HCT116 (cell line): ENCODE results near the gene PCCA. TPM values are rescaled to one million over a fixed set of nuclear protein-coding genes. Genes with fewer than 3 reads are reported as not detected.

ENCODE experiments used
- ATAC-seq: fragments of 200-7000 bp; cut with Tn5 transposase; 2 replicates; pipeline ENCODE4 v1.9.1; 2020; ENCODE audit warnings: mild to moderate bottlenecking, moderate library complexity
- BruUV-seq: library from RNA; stranded (reverse); fragments of 400-500 nt; replicated peaks from 2 replicates; lab custom pipeline; 2021; lab: Mats Ljungman, UMichigan
- CTCF ChIA-PET: fragments of 300-600 bp; sonication (Branson Sonifier 250); formaldehyde crosslinking; loops from one replicate; lab custom pipeline; 2021; ENCODE audit warnings: antibody characterized with exemption; lab: Charles Lee
- POLR2A ChIA-PET: fragments of 300-600, 350-600 bp; sonication (Branson Sonifier 250); formaldehyde crosslinking; loops from one replicate; lab custom pipeline; 2021; ENCODE audit warnings: antibody characterized with exemption; lab: Charles Lee
- RAD21 ChIA-PET, 2 experiments: fragments of 300-600 bp; sonication (Branson Sonifier 250); formaldehyde crosslinking; loops; one replicate each; lab custom pipeline; 2023; ENCODE audit warnings: low total read pairs in 2 of 2; ENCODE audit not compliant: uncharacterized antibody in 2 of 2, unreplicated experiment in 2 of 2, low non-redundant PET in 1 of 2; lab: Charles Lee
- DNase-seq: peaks from one replicate; pipeline ENCODE4 v3.0.0-alpha.2; 2010; ENCODE audit warnings: low read depth, low spot score
- H2AFZ ChIP-seq: fragments of 200-600 bp; shearing (Covaris generic), sonication (generic); 2 replicates; pipeline ENCODE4 v1.6.1; 2017; ENCODE audit warnings: low read depth, mixed run types, mixed read lengths, antibody characterized with exemption, low read length; ENCODE audit not compliant: poor library complexity, severe bottlenecking
- H3K27ac ChIP-seq: 2 replicates; pipeline ENCODE4 v1.5.1; 2012; ENCODE audit warnings: low read depth, low read length
- H3K27me3 ChIP-seq: fragments of 200-600 bp; sonication (generic); 2 replicates; pipeline ENCODE4 v1.6.1; 2016; ENCODE audit warnings: mixed run types, low read length, mixed read lengths; ENCODE audit not compliant: insufficient read depth
- H3K36me3 ChIP-seq, 2 experiments: fragments of 200-500 bp in 1 of 2; fragments of 200-600 bp in 1 of 2; sonication (Bioruptor generic) in 1 of 2; sonication (generic) in 1 of 2; 2 replicates each; pipeline versions ENCODE4 v1.5.1 to v1.6.1; 2014 to 2016; ENCODE audit warnings: low read length in 2 of 2, inconsistent platforms in 1 of 2, mixed read lengths in 1 of 2, mixed run types in 1 of 2; ENCODE audit not compliant: insufficient read depth in 2 of 2, control insufficient read depth in 1 of 2
- H3K4me1 ChIP-seq, 2 experiments: fragments of 200-600 bp in 1 of 2; sonication (generic) in 1 of 2; 2 replicates each; pipeline versions ENCODE4 v1.5.1 to v1.6.1; 2012 to 2017; ENCODE audit warnings: low read length in 2 of 2, inconsistent platforms in 1 of 2, mild to moderate bottlenecking in 1 of 2, mixed read lengths in 1 of 2, mixed run types in 1 of 2, moderate library complexity in 1 of 2; ENCODE audit not compliant: insufficient read depth in 2 of 2, control insufficient read depth in 1 of 2
- H3K4me2 ChIP-seq: fragments of 200-600 bp; sonication (generic); 2 replicates; pipeline ENCODE4 v1.6.1; 2017; ENCODE audit warnings: mixed run types, low read length, mixed read lengths
- H3K4me3 ChIP-seq, 2 experiments: fragments of 200-600 bp in 1 of 2; sonication (generic) in 1 of 2; replicated peaks in 1 of 2; 2 replicates each; pipeline ENCODE4 v1.5.1; 2011 to 2016; ENCODE audit warnings: low read length in 2 of 2, control low read depth in 1 of 2, low read depth in 1 of 2, mild to moderate bottlenecking in 1 of 2, mixed read lengths in 1 of 2, mixed run types in 1 of 2
- H3K79me2 ChIP-seq: fragments of 200-600 bp; sonication (generic); 2 replicates; pipeline ENCODE4 v1.6.1; 2017; ENCODE audit warnings: mild to moderate bottlenecking, mixed run types, low read length, moderate library complexity, mixed read lengths; ENCODE audit not compliant: insufficient read depth
- H3K9ac ChIP-seq: fragments of 200-600 bp; sonication (generic); 2 replicates; pipeline ENCODE4 v1.6.1; 2016; ENCODE audit warnings: low read length, mixed read lengths
- H3K9me2 ChIP-seq: fragments of 200-600 bp; sonication (generic), shearing (Covaris generic); 2 replicates; pipeline ENCODE4 v1.6.1; 2017; ENCODE audit warnings: mixed run types, mild to moderate bottlenecking, moderate library complexity; ENCODE audit not compliant: insufficient read depth
- H3K9me3 ChIP-seq, 2 experiments: fragments of 200-500 bp in 1 of 2; fragments of 200-600 bp in 1 of 2; sonication (Bioruptor generic) in 1 of 2; sonication (generic) in 1 of 2; 2 replicates each; pipeline ENCODE4 v1.6.1; 2014 to 2017; ENCODE audit warnings: low read length in 2 of 2, mixed read lengths in 2 of 2, inconsistent platforms in 1 of 2, low read depth in 1 of 2, mild to moderate bottlenecking in 1 of 2, mixed run types in 1 of 2, moderate library complexity in 1 of 2; ENCODE audit not compliant: control insufficient read depth in 1 of 2, insufficient read depth in 1 of 2
- H4K20me1 ChIP-seq: fragments of 200-600 bp; sonication (generic), shearing (Covaris generic); 2 replicates; pipeline ENCODE4 v1.6.1; 2017; ENCODE audit warnings: mixed run types, mild to moderate bottlenecking, moderate library complexity; ENCODE audit not compliant: insufficient read depth
- CBX3 ChIP-seq: IDR thresholded peaks from 2 replicates; pipeline ENCODE4 v1.6.1; 2012; ENCODE audit warnings: low read depth
- CEBPB ChIP-seq: IDR thresholded peaks from 2 replicates; pipeline ENCODE4 v1.6.1; 2012; ENCODE audit warnings: low read depth
- CTCF ChIP-seq, 3 experiments: fragments of 200-600 bp in 1 of 3; sonication (generic) in 1 of 3; IDR thresholded peaks in 2 of 3; conservative IDR thresholded peaks in 1 of 3; 2 replicates each; pipeline ENCODE4 v1.5.1; 2012 to 2017; ENCODE audit warnings: low read depth in 2 of 3, low read length in 2 of 3, antibody characterized with exemption in 1 of 3, borderline replicate concordance in 1 of 3, control low read depth in 1 of 3, mild to moderate bottlenecking in 1 of 3, mixed read lengths in 1 of 3, mixed run types in 1 of 3, moderate library complexity in 1 of 3; ENCODE audit not compliant: insufficient read depth in 1 of 3
- EZH2 ChIP-seq: fragments of 200-600 bp; sonication (generic); IDR thresholded peaks from 2 replicates; pipeline ENCODE4 v1.6.1; 2017; ENCODE audit warnings: antibody characterized with exemption, mixed run types
- EZH2phosphoT487 ChIP-seq: fragments of 200-600 bp; IDR thresholded peaks from 2 replicates; pipeline ENCODE4 v1.6.1; 2018; ENCODE audit warnings: antibody characterized with exemption, borderline replicate concordance
- FOSL1 ChIP-seq: IDR thresholded peaks from 2 replicates; pipeline ENCODE4 v1.6.1; 2012; ENCODE audit warnings: low read depth
- JUND ChIP-seq: IDR thresholded peaks from 2 replicates; pipeline ENCODE4 v1.6.1; 2012
- POLR2A ChIP-seq: IDR thresholded peaks from 2 replicates; pipeline ENCODE4 v1.7.0; 2011; ENCODE audit warnings: borderline replicate concordance; ENCODE audit not compliant: insufficient read depth, insufficient read length; ENCODE audit errors: extremely low read depth
- POLR2AphosphoS5 ChIP-seq: IDR thresholded peaks from 2 replicates; pipeline ENCODE4 v1.6.1; 2011; ENCODE audit warnings: mild to moderate bottlenecking, low read depth, low read length, moderate library complexity
- RAD21 ChIP-seq: IDR thresholded peaks from 2 replicates; pipeline ENCODE4 v1.6.1; 2012; ENCODE audit warnings: low read depth, mild to moderate bottlenecking
- SIN3A ChIP-seq: IDR thresholded peaks from 2 replicates; pipeline ENCODE4 v1.6.1; 2012; ENCODE audit warnings: low read depth
- SP1 ChIP-seq: IDR thresholded peaks from 2 replicates; pipeline ENCODE4 v1.6.1; 2012; ENCODE audit warnings: low read depth
- SRF ChIP-seq: IDR thresholded peaks from 2 replicates; pipeline ENCODE4 v1.6.1; 2012; ENCODE audit warnings: low read depth
- TCF7L2 ChIP-seq: IDR thresholded peaks from 2 replicates; pipeline ENCODE4 v1.7.0; 2011; ENCODE audit warnings: borderline replicate concordance, inconsistent platforms; ENCODE audit not compliant: insufficient read depth, insufficient read length; ENCODE audit errors: extremely low read depth
- YY1 ChIP-seq: IDR thresholded peaks from 2 replicates; pipeline ENCODE4 v1.6.1; 2011; ENCODE audit warnings: low read length, low read depth, moderate library complexity, mild to moderate bottlenecking; ENCODE audit not compliant: insufficient replicate concordance; ENCODE audit errors: extremely low read depth
- ZFX ChIP-seq: fragments of 450-650 bp; IDR thresholded peaks from 2 replicates; pipeline ENCODE4 v1.6.1; 2017
- ZNF274 ChIP-seq: fragments of 200-500 bp; sonication (Bioruptor generic); IDR thresholded peaks from 2 replicates; pipeline ENCODE4 v1.6.1; 2014; ENCODE audit warnings: mild to moderate bottlenecking, low read depth, low read length, inconsistent platforms
- intact Hi-C: fragments of 100-400 bp; cut with micrococcal nuclease; formaldehyde crosslinking; loops from 2 replicates; pipeline ENCODE4 v1.10.0; 2022
- total RNA-seq: library from RNA; stranded (reverse); gene quantifications from one replicate; pipeline ENCODE4 v1.2.1, GENCODE V29; 2021; ENCODE audit not compliant: unreplicated experiment
- TF ChIP-seq, protein P1 (sequence below): IDR thresholded peaks from 2 replicates; pipeline ENCODE4 v1.6.1; 2011; ENCODE audit warnings: mild to moderate bottlenecking, low read length, moderate library complexity; ENCODE audit not compliant: insufficient replicate concordance; ENCODE audit errors: extremely low read depth
- TF ChIP-seq, protein P2 (sequence below): IDR thresholded peaks from 2 replicates; pipeline ENCODE4 v1.6.1; 2012
- TF ChIP-seq, protein P3 (sequence below): IDR thresholded peaks from 2 replicates; pipeline ENCODE4 v1.6.1; 2012

The PCCA gene
- total RNA-seq, 1 experiment from 2014 or later: 23.0 TPM

DNA sequence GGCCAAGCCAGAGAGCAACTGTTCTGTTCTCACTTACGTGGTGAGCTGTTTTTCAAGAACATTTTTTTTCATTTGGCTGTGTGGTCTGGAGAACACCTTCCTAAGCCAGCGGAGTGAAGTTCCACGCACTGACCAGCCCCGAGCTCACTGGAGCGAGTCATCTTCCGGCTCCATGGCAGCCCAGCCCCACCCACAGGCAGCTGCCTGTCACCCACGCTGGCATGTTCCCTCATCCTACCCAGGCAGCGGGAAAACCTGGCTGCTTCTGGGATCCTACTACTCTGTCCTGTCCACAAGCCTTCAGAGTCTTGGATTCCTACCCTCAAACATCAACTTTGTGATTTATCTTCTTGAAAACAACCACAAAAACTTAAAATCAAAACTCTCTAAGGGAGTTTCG lies 423.5 kb downstream of the PCCA start (continued):
- TF ChIP-seq ZNF274: no peak
- TF ChIP-seq SRF: no peak
- TF ChIP-seq EZH2phosphoT487: no peak
- no peak for TF ChIP-seq TCF7L2
- TF ChIP-seq, protein P1, sequence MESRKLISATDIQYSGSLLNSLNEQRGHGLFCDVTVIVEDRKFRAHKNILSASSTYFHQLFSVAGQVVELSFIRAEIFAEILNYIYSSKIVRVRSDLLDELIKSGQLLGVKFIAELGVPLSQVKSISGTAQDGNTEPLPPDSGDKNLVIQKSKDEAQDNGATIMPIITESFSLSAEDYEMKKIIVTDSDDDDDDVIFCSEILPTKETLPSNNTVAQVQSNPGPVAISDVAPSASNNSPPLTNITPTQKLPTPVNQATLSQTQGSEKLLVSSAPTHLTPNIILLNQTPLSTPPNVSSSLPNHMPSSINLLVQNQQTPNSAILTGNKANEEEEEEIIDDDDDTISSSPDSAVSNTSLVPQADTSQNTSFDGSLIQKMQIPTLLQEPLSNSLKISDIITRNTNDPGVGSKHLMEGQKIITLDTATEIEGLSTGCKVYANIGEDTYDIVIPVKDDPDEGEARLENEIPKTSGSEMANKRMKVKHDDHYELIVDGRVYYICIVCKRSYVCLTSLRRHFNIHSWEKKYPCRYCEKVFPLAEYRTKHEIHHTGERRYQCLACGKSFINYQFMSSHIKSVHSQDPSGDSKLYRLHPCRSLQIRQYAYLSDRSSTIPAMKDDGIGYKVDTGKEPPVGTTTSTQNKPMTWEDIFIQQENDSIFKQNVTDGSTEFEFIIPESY: no peak
- no peak for TF ChIP-seq CEBPB
- TF ChIP-seq, protein P2, sequence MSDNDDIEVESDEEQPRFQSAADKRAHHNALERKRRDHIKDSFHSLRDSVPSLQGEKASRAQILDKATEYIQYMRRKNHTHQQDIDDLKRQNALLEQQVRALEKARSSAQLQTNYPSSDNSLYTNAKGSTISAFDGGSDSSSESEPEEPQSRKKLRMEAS: 0 out of 2 replicates have a peak, but pooled peaks have one; percentile 20
- TF ChIP-seq RAD21: peak; percentile 43
- TF ChIP-seq, all 23 proteins: peak for 6

DNA sequence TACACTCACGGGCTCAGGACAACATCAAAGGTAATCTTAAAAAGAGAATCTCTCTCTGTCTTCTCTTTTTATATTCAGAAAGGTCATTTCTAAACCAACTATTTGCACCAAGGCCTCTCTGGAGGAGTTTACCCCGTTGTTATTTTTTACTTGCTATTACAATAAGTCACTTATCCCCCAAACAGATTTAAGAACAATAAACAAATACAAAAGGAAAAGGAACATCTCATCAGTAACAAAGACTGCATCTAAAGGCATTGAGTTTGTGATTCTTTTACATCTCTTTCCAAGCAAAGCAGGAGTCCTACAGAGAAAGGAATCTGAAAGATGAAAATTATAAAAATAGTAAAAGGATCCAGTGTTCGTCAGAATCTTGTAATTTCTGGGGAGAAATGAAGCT lies 424.3 kb downstream of the PCCA start:
- H3K9ac ChIP-seq: no peak overlapping the region
- no peaks in the 10 kb centered on the region for H3K36me3 ChIP-seq
- POLR2A ChIA-PET: no interaction called here
- H3K4me1 ChIP-seq: peaks cover 32 to 33% of the 10 kb centered on the region in 2 experiments
- no peaks in the 10 kb centered on the region for H3K27me3 ChIP-seq
- no TSS peak for BruUV-seq
- DNase-seq (no peak), ATAC-seq (no peak)
- H3K9me3 ChIP-seq: no peaks in the 10 kb centered on the region
- H3K79me2 ChIP-seq: no peaks in the 10 kb centered on the region
- H3K4me3 ChIP-seq: no peak overlapping the region
- intact Hi-C loops: loop anchor here (5.0 to 10.0 kb wide), 4 partner anchors 121 to 546 kb away; no protein-coding TSS in a partner anchor
- no peak overlapping the region for H3K27ac ChIP-seq
- H4K20me1 ChIP-seq: no peaks in the 10 kb centered on the region
- no peak overlapping the region for H3K4me2 ChIP-seq
- CTCF ChIA-PET: interaction anchor here (1.3 to 2.1 kb wide), 2 partner anchors 595 to 596 kb away, joined by 4 to 7 read pairs; no protein-coding TSS in a partner anchor
- H2AFZ ChIP-seq: no peak overlapping the region
- RAD21 ChIA-PET: no interaction called here
- no peaks in the 10 kb centered on the region for H3K9me2 ChIP-seq
- no peak for TF ChIP-seq POLR2AphosphoS5
- TF ChIP-seq RAD21: no peak
- TF ChIP-seq SP1: no peak
- TF ChIP-seq, protein P3, sequence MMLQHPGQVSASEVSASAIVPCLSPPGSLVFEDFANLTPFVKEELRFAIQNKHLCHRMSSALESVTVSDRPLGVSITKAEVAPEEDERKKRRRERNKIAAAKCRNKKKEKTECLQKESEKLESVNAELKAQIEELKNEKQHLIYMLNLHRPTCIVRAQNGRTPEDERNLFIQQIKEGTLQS: no peak
- no peak for TF ChIP-seq YY1
- TF ChIP-seq JUND: no peak
- TF ChIP-seq FOSL1: no peak
- TF ChIP-seq SRF: no peak
- TF ChIP-seq CEBPB: no peak
- no peak for TF ChIP-seq SIN3A
- no peak for TF ChIP-seq TCF7L2
- TF ChIP-seq, protein P1: no peak
- no peak for TF ChIP-seq CBX3
- no peak for TF ChIP-seq ZFX
- no peak for TF ChIP-seq POLR2A
- no peak for TF ChIP-seq ZNF274
- no peak for TF ChIP-seq EZH2
- TF ChIP-seq CTCF (IDR thresholded peaks at IDR 0.05 in 2 of 3, conservative IDR thresholded peaks at IDR 0.05 in 1 of 3; ENCODE audit: borderline replicate concordance in 1 of 3, insufficient read depth in 1 of 3, low read depth in 2 of 3, low read length in 2 of 3): no peak
